Measurements from ENCODE around the gene KANK4.

KANK4 gene

DNA sequence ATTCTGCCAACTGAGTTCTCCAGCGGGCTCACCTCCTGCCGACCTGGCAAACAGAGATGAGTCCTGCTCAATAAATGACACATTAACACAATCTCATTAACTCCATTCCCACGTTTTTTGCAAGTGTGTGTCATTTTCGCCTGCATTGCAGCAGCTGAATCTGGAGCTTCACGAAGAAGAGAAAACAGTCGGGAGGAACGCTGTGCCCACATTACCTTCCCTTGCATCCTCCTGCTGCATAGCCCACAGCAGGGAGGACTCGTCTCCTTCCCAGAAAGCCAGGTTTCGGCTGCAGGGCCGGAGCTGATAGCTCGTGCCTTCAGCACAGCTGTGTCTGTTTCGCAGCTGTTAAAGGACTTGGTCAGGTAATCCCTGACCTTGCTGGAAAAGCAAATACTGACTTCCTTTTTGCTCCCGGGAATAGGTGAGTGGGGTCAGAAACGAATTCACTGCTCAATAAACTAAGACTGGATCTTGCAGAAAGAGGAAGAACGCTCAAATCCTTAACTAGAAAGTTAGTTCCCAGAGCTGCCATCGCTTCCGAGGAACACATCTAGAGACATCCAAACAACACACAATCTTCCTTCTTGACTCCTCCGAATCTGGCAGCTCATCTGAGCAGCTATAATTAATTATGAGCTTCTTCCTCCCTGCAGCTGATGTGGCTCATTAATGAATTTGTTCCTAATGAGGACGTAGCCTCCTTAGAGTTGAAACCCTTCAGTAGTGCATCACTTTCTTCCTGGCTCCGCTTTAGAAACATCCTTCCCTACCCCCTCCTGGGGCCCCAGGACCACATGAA, 33.0 kb downstream of the KANK4 start:
- peaks cover 41% of the 10 kb centered on the region for H3K27me3 ChIP-seq (ENCODE audit: control insufficient read depth, insufficient read depth, low read length)
- no peak overlapping the region for H3K27ac ChIP-seq (ENCODE audit: low read length)
- H3K9me3 ChIP-seq (ENCODE audit: control insufficient read depth, insufficient read depth, low read length), result no peaks in the 10 kb centered on the region
- no CpG with 5 or more reads among the region's 20 CpGs for WGBS (ENCODE audit: insufficient coverage, insufficient read length)
- no peaks in the 10 kb centered on the region for H3K36me3 ChIP-seq (ENCODE audit: control insufficient read depth, insufficient read depth, low read length)
- peaks cover 8% of the 10 kb centered on the region for H3K4me1 ChIP-seq (ENCODE audit: control insufficient read depth, insufficient read depth, low read length)
- no peak for DNase-seq (ENCODE audit: low read depth, low spot score)
- no peak overlapping the region for H3K4me3 ChIP-seq (ENCODE audit: low read length)

GRCh38 chr1:62285440-62285839, 33.8 kb downstream of the KANK4 start:
- Histone ChIP-seq H3K27me3 (ENCODE audit: control insufficient read depth, insufficient read depth, low read length) (peaks cover 41% of the 10 kb centered on the region), H3K4me1 (ENCODE audit: control insufficient read depth, insufficient read depth, low read length) (peaks cover 8% of the 10 kb centered on the region), H3K27ac (ENCODE audit: low read length) (no peak overlapping the region), H3K4me3 (ENCODE audit: low read length) (no peak overlapping the region), H3K9me3 (ENCODE audit: control insufficient read depth, insufficient read depth, low read length) (no peaks in the 10 kb centered on the region), H3K36me3 (ENCODE audit: control insufficient read depth, insufficient read depth, low read length) (no peaks in the 10 kb centered on the region)
- no CpG with 5 or more reads among the region's 1 CpG for WGBS (ENCODE audit: insufficient coverage, insufficient read length)
- DNase-seq (ENCODE audit: low read depth, low spot score), result no peak

GRCh38 chr1:62283986-62284385, 35.2 kb downstream of the KANK4 start:
- Histone ChIP-seq H3K4me3 (ENCODE audit: low read length) (no peak overlapping the region), H3K27me3 (ENCODE audit: control insufficient read depth, insufficient read depth, low read length) (peaks cover 39% of the 10 kb centered on the region), H3K9me3 (ENCODE audit: control insufficient read depth, insufficient read depth, low read length) (no peaks in the 10 kb centered on the region), H3K36me3 (ENCODE audit: control insufficient read depth, insufficient read depth, low read length) (no peaks in the 10 kb centered on the region), H3K27ac (ENCODE audit: low read length) (no peak overlapping the region), H3K4me1 (ENCODE audit: control insufficient read depth, insufficient read depth, low read length) (peaks cover 8% of the 10 kb centered on the region)
- no peak for DNase-seq (ENCODE audit: low read depth, low spot score)
- no CpG with 5 or more reads among the region's 5 CpGs for WGBS (ENCODE audit: insufficient coverage, insufficient read length)

DNA sequence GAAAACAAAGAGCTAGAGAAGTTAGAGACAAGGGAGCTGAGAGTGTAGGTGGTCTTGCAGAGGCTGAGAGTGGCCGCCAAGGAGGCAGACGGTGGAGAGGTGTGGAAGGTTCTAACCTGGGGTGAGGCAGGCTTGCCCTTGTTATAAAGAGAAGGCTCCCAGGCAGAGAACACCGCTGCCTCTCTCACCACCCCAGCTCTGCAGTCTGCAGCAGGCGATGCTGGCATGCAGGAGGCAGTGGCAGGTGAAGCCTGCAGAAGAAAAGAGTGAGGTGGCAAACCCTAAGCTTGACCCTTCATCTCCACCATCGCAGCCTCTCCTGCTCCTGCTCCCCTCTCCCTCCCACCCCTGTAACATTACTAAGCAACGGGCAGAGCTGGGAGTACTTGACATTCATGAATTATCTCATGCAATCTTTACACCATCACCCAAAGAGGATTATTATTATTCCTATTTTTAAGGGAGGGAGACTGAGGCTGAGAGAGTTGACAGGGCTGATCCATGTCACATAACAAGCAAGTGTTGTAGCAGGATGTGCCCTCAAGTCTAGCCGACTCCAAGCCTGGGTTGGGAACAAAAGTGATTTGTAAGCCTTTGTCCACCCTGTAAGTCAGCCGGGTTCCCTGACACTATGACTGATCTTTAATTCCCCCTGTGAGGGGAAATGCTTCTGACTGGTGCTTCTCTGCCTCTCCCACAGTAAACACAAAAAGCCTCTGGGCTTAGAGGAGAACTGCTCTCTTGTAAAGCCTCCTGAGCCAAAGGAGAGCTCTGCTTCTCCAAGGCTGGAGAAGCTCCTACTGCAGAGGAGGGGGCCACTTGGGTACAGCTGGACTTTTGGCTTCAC, 36.1 kb downstream of the KANK4 start:
- Histone ChIP-seq H3K9me3 (ENCODE audit: control insufficient read depth, insufficient read depth, low read length) (no peaks in the 10 kb centered on the region), H3K4me1 (ENCODE audit: control insufficient read depth, insufficient read depth, low read length) (peaks cover 8% of the 10 kb centered on the region), H3K27ac (ENCODE audit: low read length) (no peak overlapping the region), H3K36me3 (ENCODE audit: control insufficient read depth, insufficient read depth, low read length) (no peaks in the 10 kb centered on the region), H3K27me3 (ENCODE audit: control insufficient read depth, insufficient read depth, low read length) (peaks cover 33% of the 10 kb centered on the region), H3K4me3 (ENCODE audit: low read length) (no peak overlapping the region)
- no peak for DNase-seq (ENCODE audit: low read depth, low spot score)
- no CpG with 5 or more reads among the region's 8 CpGs for WGBS (ENCODE audit: insufficient coverage, insufficient read length)

DNA sequence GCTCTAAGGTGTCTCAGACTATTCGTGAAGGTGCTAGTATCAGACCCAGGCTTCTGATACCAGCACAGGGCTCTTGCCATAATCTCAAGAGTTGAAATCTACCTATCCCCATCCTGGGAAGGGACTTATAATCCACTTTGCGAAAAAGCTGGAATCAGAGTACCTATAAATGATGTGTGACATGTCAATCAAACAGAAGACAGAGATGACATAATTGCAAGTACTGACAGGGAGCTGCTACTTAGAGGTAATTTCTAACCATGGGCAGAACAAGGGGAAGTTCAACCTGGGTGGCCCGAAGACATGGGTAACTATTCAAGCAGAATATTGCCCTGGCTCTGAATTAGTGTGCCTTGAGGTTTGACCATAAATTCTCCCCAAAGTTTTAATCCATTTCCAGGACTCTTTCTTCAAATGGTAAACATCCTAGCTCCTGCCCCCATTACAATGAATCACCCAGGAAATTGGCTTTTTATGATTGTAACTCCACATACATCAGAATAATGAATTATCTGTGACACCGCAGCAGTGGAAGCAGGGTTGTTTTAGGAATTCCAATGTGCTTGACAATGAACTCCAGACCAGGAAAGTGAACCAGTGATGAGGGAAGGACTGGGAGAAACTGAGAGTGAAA, 37.2 kb downstream of the KANK4 start:
- no peak for DNase-seq (ENCODE audit: low read depth, low spot score)
- no peak overlapping the region for H3K27ac ChIP-seq (ENCODE audit: low read length)
- H3K27me3 ChIP-seq (ENCODE audit: control insufficient read depth, insufficient read depth, low read length), result peaks cover 22% of the 10 kb centered on the region; the same call in 1 of the 2 replicates
- H3K9me3 ChIP-seq (ENCODE audit: control insufficient read depth, insufficient read depth, low read length), result no peaks in the 10 kb centered on the region
- no peak overlapping the region for H3K4me3 ChIP-seq (ENCODE audit: low read length)
- H3K36me3 ChIP-seq (ENCODE audit: control insufficient read depth, insufficient read depth, low read length), result no peaks in the 10 kb centered on the region
- H3K4me1 ChIP-seq (ENCODE audit: control insufficient read depth, insufficient read depth, low read length), result peaks cover 4% of the 10 kb centered on the region
- no CpG with 5 or more reads among the region's 4 CpGs for WGBS (ENCODE audit: insufficient coverage, insufficient read length)

DNA sequence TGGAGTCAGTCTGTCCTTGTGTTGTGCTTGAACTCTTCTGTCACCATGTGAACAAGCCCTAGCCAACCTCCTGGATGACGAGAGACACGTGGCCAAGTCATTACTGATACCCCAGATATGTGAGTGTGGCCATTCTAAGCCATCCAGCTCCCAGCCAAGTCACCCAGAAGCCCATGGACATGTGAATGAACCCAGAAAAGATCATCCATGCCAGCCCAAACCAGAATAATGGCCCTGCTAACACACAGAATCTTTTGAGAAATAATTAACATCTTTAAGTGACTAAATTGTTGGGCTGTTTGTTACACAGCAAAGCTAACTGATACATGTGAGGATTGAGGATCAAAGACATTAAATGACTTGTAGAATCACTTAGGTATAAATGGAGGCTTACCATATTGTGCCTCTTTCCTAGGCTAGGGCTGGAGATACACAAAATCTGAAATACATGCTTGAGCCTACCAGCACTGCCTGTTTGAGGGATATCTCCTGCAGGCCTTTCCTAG, 38.2 kb downstream of the KANK4 start:
- H3K36me3 ChIP-seq (ENCODE audit: control insufficient read depth, insufficient read depth, low read length), result no peaks in the 10 kb centered on the region
- H3K4me1 ChIP-seq (ENCODE audit: control insufficient read depth, insufficient read depth, low read length), result peaks cover 2% of the 10 kb centered on the region; the same call in 1 of the 2 replicates
- DNase-seq (ENCODE audit: low read depth, low spot score), result no peak
- peaks cover 14% of the 10 kb centered on the region; the same call in 1 of the 2 replicates for H3K27me3 ChIP-seq (ENCODE audit: control insufficient read depth, insufficient read depth, low read length)
- no peaks in the 10 kb centered on the region for H3K9me3 ChIP-seq (ENCODE audit: control insufficient read depth, insufficient read depth, low read length)
- no peak overlapping the region for H3K4me3 ChIP-seq (ENCODE audit: low read length)
- no peak overlapping the region for H3K27ac ChIP-seq (ENCODE audit: low read length)
- WGBS (ENCODE audit: insufficient coverage, insufficient read length), result no CpG with 5 or more reads among the region's 2 CpGs

DNA sequence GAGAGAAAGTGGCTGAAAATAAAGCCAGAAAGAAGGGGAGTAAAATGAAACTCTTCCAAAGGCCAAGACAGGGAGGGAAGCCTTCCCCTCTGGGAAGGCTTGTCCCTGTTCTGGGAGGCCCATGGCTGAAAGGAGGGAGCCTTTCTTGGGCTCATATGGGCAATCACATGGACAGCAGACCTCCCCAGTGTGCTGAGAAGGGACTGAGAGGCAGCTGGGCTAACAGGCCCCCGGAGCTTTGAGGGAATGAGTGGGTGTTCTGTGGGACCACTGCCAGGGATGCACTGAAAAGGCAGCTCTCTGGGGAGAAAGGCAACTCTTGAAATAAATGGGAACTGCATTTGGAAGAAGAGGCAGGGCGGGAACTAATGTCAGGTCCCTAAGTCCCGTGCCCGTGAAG, 39.1 kb downstream of the KANK4 start:
- Histone ChIP-seq H3K27me3 (ENCODE audit: control insufficient read depth, insufficient read depth, low read length) (peaks cover 8% of the 10 kb centered on the region; the same call in 1 of the 2 replicates), H3K9me3 (ENCODE audit: control insufficient read depth, insufficient read depth, low read length) (no peaks in the 10 kb centered on the region), H3K4me1 (ENCODE audit: control insufficient read depth, insufficient read depth, low read length) (peaks cover 2% of the 10 kb centered on the region; the same call in 1 of the 2 replicates), H3K4me3 (ENCODE audit: low read length) (no peak overlapping the region), H3K36me3 (ENCODE audit: control insufficient read depth, insufficient read depth, low read length) (no peaks in the 10 kb centered on the region), H3K27ac (ENCODE audit: low read length) (no peak overlapping the region)
- DNase-seq (ENCODE audit: low read depth, low spot score), result no peak
- no CpG with 5 or more reads among the region's 4 CpGs for WGBS (ENCODE audit: insufficient coverage, insufficient read length)

- Histone ChIP-seq H3K27ac (ENCODE audit: low read length) (no peak overlapping the region), H3K27me3 (ENCODE audit: control insufficient read depth, insufficient read depth, low read length) (no peaks in the 10 kb centered on the region; the same call in 1 of the 2 replicates), H3K36me3 (ENCODE audit: control insufficient read depth, insufficient read depth, low read length) (no peaks in the 10 kb centered on the region), H3K4me1 (ENCODE audit: control insufficient read depth, insufficient read depth, low read length) (no peaks in the 10 kb centered on the region), H3K4me3 (ENCODE audit: low read length) (no peak overlapping the region), H3K9me3 (ENCODE audit: control insufficient read depth, insufficient read depth, low read length) (no peaks in the 10 kb centered on the region)
- DNase-seq (ENCODE audit: low read depth, low spot score), result no peak
Measured at GRCh38 chr1:62276791-62277190, 42.4 kb downstream of the KANK4 start.

- H3K4me3 ChIP-seq (ENCODE audit: low read length), result no peak overlapping the region
- WGBS (ENCODE audit: insufficient coverage, insufficient read length), result no CpG with 5 or more reads among the region's 14 CpGs
- H3K9me3 ChIP-seq (ENCODE audit: control insufficient read depth, insufficient read depth, low read length), result no peaks in the 10 kb centered on the region
- no peaks in the 10 kb centered on the region for H3K36me3 ChIP-seq (ENCODE audit: control insufficient read depth, insufficient read depth, low read length)
- DNase-seq (ENCODE audit: low read depth, low spot score), result no peak
- no peaks in the 10 kb centered on the region; the same call in 1 of the 2 replicates for H3K27me3 ChIP-seq (ENCODE audit: control insufficient read depth, insufficient read depth, low read length)
- no peaks in the 10 kb centered on the region for H3K4me1 ChIP-seq (ENCODE audit: control insufficient read depth, insufficient read depth, low read length)
- H3K27ac ChIP-seq (ENCODE audit: low read length), result no peak overlapping the region
Measured at GRCh38 chr1:62274496-62275485, 44.4 kb downstream of the KANK4 start.
